GM18858 (cell line): ENCODE measurements around the gene LRMDA.
"Not testable (repeated sequence)": the region's sequence is repeated elsewhere in the genome, so short reads cannot be mapped to it uniquely, and the experiment has no call there.

ENCODE experiments used
- ATAC-seq: cut with Tn5 transposase; IDR thresholded peaks from one replicate; pipeline ENCODE4 v1.9.1; 2021; ENCODE audit not compliant: unreplicated experiment

LRMDA gene

DNA sequence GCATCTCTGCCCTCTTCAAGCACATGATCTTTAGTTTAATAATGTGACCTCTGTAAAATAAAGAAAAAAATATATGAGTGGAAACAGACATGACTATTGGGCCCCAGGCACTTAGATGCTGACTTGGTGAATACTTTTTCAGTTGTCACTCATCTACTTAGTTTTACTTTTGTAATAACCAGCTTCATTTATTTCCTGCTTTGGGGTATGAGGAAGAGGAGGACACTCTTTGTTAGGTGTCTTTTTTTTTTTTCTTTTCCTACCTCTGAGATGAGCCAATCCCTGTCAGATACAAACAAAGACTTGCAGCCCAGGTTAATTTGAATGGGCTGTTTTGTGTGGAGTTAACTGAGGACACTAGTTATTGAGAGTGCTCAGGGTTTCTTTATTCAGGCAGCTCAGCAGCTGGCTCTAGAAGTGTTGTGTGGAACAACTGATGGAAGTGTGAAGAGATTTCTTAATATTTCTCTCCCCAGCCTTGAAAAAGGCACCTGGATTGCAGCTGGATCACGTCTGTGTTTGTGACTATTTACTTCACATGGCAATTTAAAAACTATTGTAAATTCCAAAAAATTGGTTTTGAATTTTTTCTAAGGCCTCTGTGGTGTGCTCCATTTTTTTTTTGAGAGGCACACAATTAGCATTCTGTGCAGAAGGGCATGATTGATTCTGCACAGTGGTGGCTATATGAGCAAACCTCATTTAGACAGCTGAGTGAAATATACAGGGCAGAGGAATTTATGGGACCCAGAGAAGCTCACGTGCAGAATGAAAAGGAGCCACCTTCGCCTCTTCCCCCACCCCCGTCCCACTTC is 333.8 kb downstream of the LRMDA start:
- ATAC-seq: no peak

DNA sequence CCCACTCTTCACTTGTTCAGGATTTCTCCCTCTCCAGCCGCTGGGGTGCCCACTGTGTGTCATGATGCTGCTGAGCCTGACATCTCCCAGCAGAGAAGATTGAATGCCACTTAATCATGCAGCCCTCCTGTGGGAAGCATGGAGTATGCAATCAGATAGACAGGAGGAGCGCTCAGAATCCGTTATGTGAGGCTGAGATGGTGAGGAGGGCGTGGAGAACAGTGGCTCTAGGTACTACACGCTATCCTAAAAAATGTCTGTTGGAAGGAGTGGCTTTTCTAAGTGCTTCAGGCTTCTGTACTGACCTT is 334.3 kb downstream of the LRMDA start:
- ATAC-seq: no peak

DNA sequence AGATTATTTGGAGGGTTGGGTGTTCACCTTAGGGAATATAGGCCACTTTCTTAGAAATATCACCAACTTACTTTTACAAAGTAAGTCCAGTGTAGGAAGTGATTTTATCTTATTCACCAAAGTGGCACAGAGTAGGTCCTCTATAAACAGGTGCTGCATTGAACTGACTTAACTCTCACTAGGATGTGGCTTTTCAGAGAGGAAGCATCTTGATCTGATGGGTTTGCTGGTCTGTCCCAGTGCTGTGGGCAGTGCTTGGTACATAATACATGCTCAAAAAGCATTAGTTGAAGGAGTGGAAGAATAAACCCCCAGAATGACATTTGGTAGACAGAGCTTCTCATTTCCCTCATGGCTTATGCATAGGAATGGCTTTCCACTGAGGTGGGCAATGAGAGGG is 334.7 kb downstream of the LRMDA start:
- ATAC-seq: no peak

DNA sequence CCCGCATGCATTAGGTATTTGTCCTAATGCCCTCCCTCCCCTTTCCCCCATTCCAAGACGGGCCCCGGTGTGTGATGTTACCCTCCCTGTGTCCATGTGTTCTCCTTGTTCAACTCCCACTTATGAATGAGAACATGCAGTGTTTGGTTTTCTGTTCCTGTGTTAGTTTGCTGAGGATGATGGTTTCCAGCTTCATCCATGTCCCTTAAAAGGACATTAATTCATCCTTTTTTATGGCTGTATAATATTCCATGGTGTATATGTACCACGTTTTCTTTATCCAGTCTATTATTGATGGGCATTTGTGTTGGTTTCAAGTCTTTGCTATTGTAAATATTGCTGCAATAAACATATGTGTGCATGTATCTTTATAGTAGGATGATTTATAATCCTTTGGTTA is 335.3 kb downstream of the LRMDA start:
- not testable (repeated sequence) for ATAC-seq

DNA sequence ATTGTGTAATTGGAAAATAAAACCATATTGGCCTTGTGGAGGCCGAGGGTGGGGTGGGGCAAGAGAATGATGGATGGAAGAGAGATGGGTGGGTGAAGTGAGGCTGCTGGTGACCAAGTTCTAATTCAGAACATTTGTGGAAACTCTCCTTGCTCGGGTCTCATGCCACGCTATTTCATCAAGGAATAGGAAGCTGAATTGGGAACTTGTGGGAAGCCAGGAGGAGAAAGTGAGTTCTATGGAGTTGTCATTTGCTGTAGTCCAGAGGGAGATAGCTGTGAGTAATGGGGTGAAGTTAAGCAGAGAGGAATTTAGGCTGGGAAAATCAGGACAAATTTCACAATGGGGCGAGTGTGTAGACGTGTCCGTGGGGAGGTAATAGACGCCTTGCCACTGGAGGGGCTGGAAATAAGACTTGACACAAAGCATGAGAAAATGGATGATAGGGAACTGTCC is 339.2 kb downstream of the LRMDA start:
- ATAC-seq: no peak

DNA sequence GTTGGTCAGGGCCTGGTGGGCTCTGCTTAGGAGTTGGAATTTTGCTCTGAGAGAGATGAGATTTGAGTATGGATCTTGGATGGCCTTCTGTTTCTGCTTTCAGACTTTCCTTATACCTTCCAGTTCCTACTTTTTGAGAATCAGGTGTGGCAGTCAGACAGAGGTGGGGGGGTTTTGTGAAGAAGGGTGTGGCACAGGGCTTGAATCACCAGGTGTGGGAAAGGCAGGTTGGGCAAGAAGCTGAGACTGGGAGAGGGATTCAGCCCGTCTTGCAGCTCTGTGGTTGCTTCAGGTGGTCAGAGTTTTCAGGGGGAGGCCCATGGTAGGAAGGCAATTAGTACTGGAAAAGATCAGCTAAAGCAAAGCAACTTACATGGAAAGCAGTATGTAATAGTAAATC is 340.2 kb downstream of the LRMDA start:
- no peak for ATAC-seq

DNA sequence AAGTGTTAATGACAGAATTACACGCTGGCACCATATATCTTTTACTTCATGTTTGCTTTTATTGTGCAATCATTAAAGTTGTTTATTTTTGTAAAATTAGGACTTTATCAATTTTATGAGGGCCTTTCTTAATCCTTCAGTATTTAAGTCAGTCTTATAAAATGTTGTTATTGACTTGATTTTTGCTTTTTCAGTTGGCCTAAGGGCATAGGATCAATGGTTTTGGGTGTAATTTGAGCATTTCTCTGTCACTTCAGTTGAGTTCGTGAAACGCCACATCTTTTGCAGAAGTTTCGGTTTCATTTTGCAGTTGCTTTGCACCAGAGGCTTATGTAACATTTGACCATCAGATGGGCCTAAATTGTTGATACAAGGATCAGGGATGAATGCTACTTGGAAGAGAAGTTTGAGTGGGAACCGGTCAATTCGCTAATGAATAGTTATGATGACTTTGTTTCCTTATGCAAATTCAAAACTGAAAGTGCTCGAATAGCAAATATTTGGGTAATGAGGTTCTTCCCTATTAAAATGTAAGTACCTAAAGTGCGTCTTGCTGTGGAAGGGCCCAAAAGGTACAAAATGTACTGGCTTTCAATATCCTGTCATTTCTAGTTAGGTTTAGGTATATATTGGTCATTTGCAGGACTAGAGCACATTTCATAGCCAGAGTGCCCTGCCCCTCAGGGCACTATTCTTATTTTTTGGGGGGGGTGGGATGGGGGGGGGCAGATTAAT is 340.9 kb downstream of the LRMDA start:
- ATAC-seq: no peak

DNA sequence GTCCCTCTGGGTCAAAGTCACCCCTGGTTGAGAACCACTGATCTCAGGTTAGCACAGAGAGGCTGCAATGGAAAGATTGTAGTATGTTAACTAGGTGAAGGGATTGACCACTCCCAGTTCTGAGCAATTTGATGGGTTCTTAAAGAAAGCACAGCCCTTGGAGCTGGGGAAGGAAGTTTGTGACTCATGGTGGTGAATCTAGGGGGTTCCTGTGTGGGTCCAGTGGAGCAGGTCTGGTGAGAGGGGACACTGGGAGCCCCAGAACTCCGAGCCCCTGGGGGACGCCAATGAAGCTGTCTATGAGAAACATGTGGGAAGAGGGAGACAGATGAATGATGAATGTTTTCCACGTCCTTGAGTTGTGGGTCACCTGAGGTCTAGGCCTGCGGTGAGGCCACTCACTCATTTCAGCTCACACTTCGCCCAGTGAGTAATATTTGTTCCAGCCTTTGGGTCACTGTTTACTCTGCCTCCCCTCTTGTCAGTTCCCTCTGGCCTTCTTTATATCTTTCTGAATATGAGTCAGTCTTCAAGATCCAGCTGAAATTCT is 341.9 kb downstream of the LRMDA start:
- no peak for ATAC-seq

DNA sequence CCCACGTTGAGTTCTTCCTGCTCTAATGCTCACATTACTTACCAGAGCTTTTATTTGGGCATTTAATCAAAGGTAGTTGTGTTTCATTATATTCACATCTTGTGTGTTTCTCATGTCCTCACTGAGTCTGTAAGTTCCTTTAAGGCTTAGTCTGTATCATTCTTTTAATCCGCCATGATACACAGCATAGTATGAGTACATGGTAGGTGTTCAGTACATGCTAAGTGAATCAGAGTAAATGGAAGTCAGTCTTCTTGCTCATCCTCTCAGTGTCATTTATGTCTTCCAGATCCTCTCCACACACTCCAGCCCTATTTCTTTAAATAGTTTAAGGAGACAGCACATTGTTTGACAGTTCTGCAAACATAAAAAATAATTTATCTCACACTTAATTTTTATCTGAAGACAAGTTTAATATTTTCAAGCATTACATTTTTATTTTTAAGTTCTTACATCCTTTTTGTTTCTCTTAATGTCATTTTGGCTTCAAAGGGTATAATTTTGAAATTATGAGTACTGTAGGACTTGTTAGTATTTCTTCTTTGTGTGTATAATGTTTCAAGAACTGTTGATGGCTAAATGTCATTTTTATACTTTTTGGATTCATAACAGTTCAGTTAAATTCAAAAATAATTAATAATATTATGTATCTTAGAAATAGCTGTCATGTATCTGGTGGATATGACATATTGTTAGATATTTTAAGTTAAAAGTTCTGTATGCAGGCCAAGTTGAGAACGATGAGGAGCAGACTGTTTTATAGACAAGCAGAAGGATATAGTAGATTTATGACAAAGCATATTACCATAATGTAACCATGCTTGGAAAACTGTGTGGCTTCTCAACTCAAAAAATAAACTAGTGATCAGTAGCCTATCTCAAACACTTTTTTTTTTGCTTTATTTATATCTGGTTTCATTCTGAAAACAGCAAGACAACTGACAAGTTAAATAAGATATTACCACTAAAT is 342.7 kb downstream of the LRMDA start:
- no peak for ATAC-seq

DNA sequence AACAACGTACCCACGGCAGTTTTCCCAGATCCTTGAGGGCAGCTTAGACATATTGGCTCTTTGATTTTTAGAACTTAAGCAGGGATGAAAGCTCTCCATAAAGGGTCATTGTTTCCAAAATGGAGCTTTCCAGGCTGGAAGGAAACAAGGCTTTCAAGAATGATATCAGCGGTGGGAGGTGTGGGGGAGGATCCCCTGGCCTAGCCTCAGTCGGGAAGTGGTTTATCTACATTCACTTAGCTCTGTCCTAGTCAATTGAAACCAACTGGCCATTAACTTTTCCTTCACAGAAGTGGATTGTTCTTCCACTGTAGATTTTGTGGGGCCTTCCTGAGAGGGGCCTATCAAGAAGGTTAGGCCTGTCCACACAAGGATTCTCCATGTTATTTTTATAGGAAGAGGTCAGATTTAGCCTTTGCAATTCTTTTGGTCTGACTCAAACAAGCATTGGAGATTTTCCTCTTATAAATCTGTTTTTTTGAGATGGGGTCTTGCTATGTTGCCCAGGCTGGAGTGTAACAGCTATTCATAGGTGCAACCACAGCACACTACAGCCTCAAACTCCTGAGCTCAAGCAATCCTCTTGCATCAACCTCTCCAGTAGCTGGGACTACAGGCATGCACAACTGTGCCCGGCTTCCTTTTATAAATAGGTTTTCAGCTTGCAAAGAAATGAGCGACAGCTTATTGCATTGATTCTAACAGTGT is 343.5 kb downstream of the LRMDA start:
- ATAC-seq: no peak

DNA sequence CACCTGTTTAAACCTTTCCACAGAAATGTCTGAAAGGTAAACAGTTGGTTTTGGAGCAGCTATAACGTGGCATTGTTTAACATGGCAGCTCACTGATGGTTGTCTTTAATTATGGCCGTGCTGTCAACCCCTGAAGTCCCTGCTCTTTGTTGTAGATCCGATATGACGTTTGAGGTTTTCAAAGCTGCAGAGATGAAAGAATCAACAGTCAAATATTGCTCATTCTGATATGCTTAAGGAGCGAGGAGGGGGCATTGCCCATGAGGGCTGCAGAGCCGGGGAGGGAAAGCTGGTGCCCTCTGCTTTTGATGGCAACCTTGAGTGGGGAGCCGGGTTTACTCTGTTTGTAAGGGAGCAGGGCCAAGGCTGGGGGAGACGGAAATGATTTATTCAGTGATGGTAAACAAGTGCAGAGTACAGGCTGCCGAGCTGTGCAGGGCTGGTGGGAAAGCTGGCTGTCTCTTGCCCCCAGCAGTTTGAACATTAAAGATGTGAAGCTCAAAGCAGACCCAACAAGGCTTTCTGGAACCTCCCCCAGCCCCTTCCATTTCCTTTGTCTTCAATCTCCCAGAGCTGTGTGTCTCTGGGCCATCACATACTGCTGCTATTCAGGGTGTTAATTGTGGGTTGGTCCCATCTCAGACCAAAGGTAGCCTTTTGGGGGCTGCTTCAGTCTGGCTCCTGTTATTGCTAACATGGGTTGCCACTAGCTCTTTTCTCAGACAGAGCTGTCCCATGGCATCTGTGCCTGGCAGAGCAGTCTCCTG is 345.5 kb downstream of the LRMDA start:
- no peak for ATAC-seq

DNA sequence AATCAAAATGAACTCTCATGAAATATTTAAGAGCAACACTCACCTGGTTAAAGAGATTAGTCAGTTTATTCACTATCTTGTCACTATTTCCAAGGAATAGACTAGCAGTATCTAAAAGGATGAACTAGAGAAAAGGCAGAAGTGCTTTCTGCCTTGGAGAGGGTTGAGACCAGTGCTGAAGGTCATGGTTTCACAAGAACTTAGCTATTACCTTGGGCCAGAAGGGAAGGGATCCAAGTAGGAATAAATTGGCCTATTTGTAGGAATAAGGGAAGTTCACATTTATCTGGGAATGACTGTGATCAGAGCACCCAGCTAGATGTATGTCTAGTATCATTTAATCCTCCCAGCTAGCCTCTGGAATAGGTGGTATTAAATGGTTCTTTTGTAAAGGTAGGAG is 347.2 kb downstream of the LRMDA start:
- no peak for ATAC-seq

DNA sequence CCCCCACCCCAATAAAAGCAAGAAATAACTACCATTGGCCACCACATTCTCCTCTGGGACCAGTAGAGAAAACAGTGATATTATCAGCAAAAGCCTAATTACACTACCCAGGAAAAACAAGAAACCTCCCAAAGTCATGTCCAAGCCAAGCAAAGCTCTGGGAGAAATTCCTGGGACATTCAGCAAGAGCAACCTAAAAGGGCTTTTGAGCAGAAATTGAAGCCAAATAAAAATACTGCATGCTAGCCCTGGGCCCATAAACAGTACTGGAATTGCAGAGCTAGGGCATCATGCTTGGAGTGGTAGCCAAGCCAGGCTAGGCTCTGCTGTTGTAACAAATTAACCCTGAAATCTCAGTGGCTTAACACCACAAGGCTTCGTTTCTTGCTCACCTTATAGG is 347.9 kb downstream of the LRMDA start:
- no peak for ATAC-seq

DNA sequence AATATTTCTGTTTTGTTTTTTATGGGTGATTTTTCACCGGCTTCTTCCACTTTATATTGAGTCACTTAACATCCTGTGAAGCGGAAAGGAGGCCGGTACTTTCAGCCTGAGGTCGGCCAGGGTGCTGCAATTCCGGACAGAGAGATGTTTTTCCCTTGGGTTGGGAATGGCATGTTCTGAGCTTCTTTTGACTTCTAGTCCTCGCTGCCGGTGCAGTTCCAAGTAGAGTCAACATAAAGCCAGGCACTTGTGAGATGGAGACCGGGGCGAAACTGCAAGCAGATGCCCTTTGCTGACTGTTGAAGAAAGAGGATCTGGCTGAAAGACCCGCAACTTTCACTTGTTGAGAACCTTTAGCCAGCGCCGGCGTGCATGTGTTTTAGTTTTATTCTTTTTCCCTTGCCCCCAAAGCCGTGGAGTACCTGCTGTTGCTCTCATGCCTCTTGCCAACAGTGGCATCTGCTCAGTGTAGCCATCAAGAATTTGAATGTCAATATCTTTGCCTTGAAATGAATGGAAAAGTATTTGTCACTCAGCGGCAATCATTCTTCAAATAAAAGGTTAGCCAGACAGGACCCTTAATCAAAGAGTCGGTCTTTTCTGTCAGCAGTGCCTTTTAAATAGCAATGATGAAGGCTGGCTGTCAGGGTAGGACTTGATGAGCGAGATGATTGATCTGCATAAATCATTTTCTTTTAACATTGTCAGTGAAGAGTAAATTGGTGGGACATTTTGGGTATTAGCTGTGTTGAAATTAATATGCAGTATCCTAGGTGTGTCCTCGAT is 351.2 kb downstream of the LRMDA start:
- ATAC-seq: no peak

DNA sequence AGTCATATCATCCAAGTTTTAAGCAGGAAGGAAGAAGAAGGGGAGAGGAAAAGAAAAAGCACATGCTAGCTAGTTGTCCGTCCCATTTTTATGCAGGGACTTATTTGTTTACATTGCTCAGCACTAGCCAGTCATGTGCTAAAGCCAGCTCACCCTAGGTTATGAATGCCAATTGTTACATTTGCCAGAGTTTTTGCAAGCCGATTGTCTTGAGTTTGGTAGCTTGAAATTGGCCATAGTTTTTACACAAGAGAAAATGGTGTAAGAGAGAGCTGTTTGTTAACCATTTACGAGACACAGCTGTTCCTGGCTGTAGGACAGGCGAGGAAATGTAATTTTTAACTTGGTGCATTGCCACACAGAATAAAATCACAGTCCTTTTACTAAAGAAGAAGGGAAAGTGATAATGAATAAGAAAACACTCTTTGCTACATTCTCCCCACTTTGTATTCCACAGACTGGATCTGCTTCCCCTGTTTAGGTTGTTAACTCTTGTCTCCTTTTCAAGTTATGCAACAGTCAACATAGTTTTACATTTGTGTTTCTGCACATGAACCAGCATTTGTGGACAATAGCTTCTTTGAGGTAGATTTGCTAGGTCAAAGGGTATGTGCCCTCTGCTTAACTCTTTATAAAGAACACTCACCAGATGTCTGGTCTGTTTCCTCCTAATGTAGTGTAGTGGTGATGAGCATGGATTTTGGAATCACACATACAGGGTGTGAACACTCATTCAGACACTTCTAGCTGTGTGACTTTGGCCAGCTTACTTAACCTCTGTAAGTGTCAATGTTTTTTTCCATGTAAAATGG is 357.2 kb downstream of the LRMDA start:
- no peak for ATAC-seq

DNA sequence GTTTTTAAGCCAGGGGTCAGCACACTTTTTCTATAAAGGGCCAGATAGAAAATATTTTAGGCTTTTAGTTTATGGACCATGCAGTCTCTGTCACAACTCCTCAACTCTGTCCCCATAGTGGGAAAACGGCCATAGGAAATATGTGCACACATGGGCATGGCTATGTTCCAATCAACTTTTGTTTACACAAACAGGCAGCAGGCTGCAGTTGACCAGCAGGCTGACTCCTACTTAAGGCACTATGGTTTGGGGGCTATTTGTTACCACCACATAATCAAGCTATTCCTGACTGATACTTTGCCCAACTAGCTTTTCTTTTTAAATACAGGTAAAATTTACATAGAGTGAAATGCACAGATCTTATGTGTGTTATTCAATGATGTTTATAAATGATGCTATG is 362.4 kb downstream of the LRMDA start:
- no peak for ATAC-seq

DNA sequence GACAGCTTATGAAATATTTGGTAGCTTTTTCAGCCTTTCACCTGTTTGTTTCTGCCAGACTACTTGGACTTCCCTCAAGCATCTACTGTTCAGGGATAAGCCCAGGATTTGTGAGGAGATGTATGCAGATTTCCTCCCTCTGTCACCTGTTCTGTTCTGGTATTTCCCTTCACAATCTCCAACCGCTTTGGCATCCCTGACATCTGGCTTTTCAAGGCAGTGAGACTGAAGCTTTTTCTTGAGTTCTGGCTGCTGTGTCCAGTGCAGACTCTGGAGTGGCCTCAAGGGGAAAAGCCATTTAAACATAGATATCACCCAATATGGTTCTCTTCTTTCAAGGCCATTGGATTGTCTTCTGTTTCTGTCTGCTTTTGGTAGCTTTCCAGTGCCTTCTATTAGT is 369.7 kb downstream of the LRMDA start:
- no peak for ATAC-seq

DNA sequence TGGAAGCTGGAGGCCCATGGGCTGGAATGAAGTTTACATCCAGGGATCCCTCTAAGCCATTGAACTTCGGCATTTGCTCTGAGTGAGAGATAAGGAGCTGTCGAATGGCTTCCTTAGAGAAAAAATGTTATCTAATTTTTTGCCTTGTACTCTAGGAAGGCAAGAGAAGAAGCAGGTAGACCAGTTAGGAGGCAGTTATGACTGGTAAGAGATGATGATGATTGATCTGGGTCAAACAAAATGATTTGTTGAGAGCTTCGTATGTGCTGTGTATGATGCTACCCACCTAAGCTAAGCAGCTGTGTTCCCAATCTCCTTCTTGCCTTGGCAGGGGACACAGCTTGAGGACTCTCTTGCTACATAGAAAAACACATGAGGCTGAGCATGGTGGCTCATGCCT is 370.2 kb downstream of the LRMDA start:
- no peak for ATAC-seq
